T1000 (cell line): ENCODE data around the gene SERINC5.

Source experiments
- DNase-seq: peaks from one replicate; lab custom pipeline; 2025; ENCODE audit warnings: mixed read lengths; lab: John Stamatoyannopoulos, UW

The SERINC5 gene

GRCh38 chr5:80254767-80255430 lies 949 bp downstream of the SERINC5 start:
- DNase-seq = no peak

- DNase-seq = no peak
Measured at GRCh38 chr5:80251636-80252035, 4.2 kb downstream of the SERINC5 start.

- no peak for DNase-seq
Measured at GRCh38 chr5:80250801-80251200, 5.0 kb downstream of the SERINC5 start.

- DNase-seq = no peak
Measured at GRCh38 chr5:80249901-80250300, 5.9 kb downstream of the SERINC5 start.

- no peak for DNase-seq
Measured at GRCh38 chr5:80248378-80248777, 7.5 kb downstream of the SERINC5 start.

- DNase-seq = peak; percentile 37
Measured at GRCh38 chr5:80246995-80247729, 8.7 kb downstream of the SERINC5 start.

GRCh38 chr5:80246001-80246758 lies 9.7 kb downstream of the SERINC5 start:
- DNase-seq = no peak

GRCh38 chr5:80243567-80243966 lies 12.3 kb downstream of the SERINC5 start:
- DNase-seq = no peak

- DNase-seq = no peak
Measured at GRCh38 chr5:80242849-80243248, 13.0 kb downstream of the SERINC5 start.

GRCh38 chr5:80240368-80240986 lies 15.4 kb downstream of the SERINC5 start:
- no peak for DNase-seq

GRCh38 chr5:80239680-80240367 lies 16.0 kb downstream of the SERINC5 start:
- no peak for DNase-seq

- DNase-seq = no peak
Measured at GRCh38 chr5:80238778-80239679, 16.8 kb downstream of the SERINC5 start.

- DNase-seq = no peak
Measured at GRCh38 chr5:80238097-80238496, 17.8 kb downstream of the SERINC5 start.

- no peak for DNase-seq
Measured at GRCh38 chr5:80237243-80237642, 18.6 kb downstream of the SERINC5 start.

- no peak for DNase-seq
Measured at GRCh38 chr5:80234116-80234948, 21.5 kb downstream of the SERINC5 start.

GRCh38 chr5:80231693-80232092 lies 24.2 kb downstream of the SERINC5 start:
- no peak for DNase-seq

GRCh38 chr5:80231243-80231642 lies 24.6 kb downstream of the SERINC5 start:
- peak; percentile 31 for DNase-seq

- no peak for DNase-seq
Measured at GRCh38 chr5:80230269-80230992, 25.4 kb downstream of the SERINC5 start.

- no peak for DNase-seq
Measured at GRCh38 chr5:80229902-80230255, 26.0 kb downstream of the SERINC5 start.
